ENCODE data around the gene EEF1AKMT3. TPM values are rescaled to one million over a fixed set of nuclear protein-coding genes. Genes with fewer than 3 reads are reported as not detected.
A peak's percentile ranks its signal among the peaks of the same experiment; 100 is the strongest.

EEF1AKMT3 gene
- 4.2 and 11.2 TPM in 2 replicates for total RNA-seq

DNA sequence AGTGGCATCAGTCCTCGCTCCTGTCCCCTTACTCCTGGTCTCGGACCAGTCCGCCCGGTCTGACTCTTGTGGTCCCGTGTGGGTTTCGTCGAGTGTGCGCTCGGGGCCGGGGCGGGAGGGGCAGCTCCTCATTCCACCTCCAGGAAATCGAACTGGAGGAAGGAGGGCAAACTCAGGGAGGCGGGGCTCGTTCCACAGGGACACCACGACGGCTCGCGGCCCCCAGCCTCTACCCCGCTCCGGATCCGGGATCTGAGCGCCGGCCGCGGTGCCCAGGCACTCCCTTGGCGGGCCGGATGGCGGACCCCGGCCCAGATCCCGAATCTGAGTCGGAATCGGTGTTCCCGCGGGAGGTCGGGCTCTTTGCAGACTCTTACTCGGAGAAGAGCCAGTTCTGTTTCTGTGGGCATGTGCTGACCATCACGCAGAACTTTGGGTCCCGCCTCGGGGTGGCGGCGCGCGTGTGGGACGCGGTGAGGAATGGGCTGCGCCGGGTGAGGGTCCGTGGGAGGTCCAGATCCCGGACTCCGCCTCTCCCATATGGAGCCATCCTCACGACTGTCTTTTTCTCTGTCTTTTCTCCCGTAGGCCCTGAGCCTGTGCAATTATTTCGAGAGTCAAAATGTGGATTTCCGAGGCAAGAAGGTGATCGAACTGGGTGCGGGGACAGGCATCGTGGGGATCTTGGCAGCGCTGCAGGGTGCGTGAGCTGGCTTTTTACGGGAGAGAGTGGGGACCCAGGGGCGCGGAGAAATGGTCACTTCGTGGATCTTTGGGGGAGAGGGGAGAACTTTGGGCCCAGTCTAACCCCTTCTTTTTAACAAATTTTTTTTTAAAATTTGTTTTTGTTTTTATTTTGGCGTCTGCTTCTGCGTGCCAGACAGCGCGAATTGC lies at the start of gene EEF1AKMT3:
TSS of gene EEF1AKMT3 (plus strand) at position 186 of the 894 bp plus-strand sequence. CDS start at position 297, 111 bp downstream.
- DNase-seq (ENCODE audit: low read depth) = no peak
- H3K4me3 ChIP-seq (ENCODE audit: low read depth, low read length) = peak within 1 kb of the TSS; percentile 76
- TF ChIP-seq, protein P1, sequence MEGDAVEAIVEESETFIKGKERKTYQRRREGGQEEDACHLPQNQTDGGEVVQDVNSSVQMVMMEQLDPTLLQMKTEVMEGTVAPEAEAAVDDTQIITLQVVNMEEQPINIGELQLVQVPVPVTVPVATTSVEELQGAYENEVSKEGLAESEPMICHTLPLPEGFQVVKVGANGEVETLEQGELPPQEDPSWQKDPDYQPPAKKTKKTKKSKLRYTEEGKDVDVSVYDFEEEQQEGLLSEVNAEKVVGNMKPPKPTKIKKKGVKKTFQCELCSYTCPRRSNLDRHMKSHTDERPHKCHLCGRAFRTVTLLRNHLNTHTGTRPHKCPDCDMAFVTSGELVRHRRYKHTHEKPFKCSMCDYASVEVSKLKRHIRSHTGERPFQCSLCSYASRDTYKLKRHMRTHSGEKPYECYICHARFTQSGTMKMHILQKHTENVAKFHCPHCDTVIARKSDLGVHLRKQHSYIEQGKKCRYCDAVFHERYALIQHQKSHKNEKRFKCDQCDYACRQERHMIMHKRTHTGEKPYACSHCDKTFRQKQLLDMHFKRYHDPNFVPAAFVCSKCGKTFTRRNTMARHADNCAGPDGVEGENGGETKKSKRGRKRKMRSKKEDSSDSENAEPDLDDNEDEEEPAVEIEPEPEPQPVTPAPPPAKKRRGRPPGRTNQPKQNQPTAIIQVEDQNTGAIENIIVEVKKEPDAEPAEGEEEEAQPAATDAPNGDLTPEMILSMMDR (conservative IDR thresholded peaks at IDR 0.05; ENCODE audit: low read depth, low read length) = no peak

- TF ChIP-seq, protein P1 (conservative IDR thresholded peaks at IDR 0.05; ENCODE audit: low read depth, low read length) = no peak
- DNase-seq (ENCODE audit: low read depth) = no peak
- no peak overlapping the region for H3K4me3 ChIP-seq (ENCODE audit: low read depth, low read length)
These were observed 49.4 kb upstream of the EEF1AKMT3 start for GRCh38 chr12:57722716-57723629.

- DNase-seq (ENCODE audit: low read depth) = no peak
- TF ChIP-seq, protein P1 (conservative IDR thresholded peaks at IDR 0.05; ENCODE audit: low read depth, low read length) = no peak
- H3K4me3 ChIP-seq (ENCODE audit: low read depth, low read length) = no peak overlapping the region
These were observed 48.8 kb upstream of the EEF1AKMT3 start for GRCh38 chr12:57723630-57723962.

DNA sequence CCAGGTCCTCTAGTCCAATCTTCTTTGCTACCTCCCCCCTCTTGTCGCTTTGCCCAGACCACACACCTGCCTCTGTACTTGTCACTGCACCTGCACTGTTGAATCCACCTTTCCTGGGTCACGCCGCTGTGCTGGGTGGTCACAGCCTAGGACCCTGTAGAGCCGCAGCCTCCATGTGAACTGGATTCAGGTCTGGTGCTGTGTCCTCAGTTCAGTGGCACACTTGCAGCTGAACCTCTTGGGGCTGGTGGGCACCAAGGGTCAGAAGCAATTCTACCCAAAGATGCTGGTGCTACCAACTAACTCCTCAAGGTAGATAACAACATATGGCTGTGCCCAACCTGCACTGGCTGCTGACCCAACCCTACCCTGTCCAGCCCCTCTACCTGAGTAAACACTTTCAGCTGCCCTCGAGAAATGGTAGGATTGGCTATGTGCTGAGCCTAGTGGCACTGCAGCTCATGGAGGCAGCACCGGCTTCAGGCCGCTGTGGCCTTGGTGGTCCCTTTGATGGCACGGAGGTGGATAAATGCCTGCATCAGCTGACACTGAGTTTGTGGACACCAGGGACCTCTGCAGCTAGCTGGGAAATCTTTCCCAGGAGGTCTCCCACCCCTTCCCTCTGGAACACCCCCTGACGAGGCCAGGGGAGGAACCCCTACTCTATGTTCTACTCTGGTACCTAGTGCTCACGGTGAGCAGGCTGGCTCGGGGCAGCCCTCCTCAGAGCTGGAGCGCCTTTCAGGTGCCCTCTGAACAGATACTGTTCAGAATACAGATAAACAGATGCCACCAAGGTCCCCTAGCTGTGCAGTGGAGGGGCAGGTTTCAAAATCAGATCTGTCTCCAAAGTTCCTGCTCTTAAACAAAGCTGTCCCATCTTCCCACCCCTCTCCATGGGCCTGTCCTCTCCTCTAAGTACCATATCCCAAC lies 48.1 kb upstream of the EEF1AKMT3 start:
- DNase-seq (ENCODE audit: low read depth) = no peak
- H3K4me3 ChIP-seq (ENCODE audit: low read depth, low read length) = no peak overlapping the region
- TF ChIP-seq, protein P1 (conservative IDR thresholded peaks at IDR 0.05; ENCODE audit: low read depth, low read length) = no peak

DNA sequence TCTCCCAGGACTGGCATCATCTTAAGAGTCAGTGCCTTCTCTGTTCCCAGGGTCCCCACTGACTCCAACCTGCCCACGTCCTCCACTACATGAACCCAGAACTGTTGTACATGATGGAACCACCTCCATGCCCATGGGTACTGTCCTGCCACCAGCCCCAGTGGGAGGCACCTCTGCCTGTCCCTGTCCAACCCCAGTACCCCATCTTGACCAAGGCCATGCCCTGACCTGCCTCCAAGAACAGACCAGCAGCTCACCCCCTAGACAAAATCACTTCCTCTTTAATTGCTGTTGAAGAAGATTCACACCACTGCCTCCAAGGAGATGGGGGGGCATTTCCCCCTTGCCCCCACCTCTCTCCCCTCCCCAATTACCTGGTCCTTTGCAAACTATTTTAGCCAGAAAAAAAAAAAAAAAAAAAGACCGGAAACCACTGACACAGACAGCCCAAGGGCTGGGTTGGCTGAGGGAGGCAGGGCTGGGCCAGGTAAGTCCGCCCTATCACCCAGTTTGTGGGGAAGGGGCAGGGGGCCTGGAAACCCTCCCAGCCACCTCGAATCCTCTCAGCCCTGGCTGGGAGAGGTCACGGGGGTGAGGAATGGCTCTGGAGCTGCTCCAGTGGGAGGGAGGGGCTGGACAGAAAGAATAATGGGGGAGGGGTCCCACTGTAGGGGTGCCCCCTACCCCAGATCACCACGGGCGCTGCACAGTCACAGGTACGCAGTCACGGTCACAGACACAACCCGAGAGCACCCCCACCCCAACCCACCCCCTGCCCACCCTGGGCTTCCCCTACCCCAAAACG lies 47.3 kb upstream of the EEF1AKMT3 start:
- no peak for DNase-seq (ENCODE audit: low read depth)
- TF ChIP-seq, protein P1 (conservative IDR thresholded peaks at IDR 0.05; ENCODE audit: low read depth, low read length) = no peak
- no peak overlapping the region for H3K4me3 ChIP-seq (ENCODE audit: low read depth, low read length)

DNA sequence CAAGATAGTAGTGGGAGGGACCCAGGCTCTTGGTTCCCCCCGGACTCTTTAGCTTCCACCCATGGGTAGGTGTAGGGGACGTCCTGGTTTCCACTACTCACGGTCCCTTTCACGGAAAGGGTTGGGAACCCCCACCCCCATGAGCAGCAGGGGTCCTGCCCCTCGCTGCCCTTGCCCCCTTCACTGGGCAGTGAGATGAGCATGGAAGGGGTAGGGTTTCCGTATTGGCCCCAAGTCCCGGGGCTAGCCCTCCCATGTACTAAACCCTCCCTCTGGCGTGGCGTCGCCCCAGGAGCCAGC lies 46.6 kb upstream of the EEF1AKMT3 start:
- TF ChIP-seq, protein P1 (conservative IDR thresholded peaks at IDR 0.05; ENCODE audit: low read depth, low read length) = no peak
- no peak for DNase-seq (ENCODE audit: low read depth)
- H3K4me3 ChIP-seq (ENCODE audit: low read depth, low read length) = peak overlapping the region; percentile 78

Data from epithelial cell of proximal tubule (primary cell).